GM19395 (cell line): ENCODE measurements around the gene METTL8.
"Not testable (repeated sequence)": the region's sequence is repeated elsewhere in the genome, so short reads cannot be mapped to it uniquely, and the experiment has no call there.

Experiments
- ATAC-seq: cut with Tn5 transposase; IDR thresholded peaks from one replicate; pipeline ENCODE4 v1.9.1; 2021; ENCODE audit warnings: mild to moderate bottlenecking, moderate library complexity; ENCODE audit not compliant: unreplicated experiment

Gene METTL8

DNA sequence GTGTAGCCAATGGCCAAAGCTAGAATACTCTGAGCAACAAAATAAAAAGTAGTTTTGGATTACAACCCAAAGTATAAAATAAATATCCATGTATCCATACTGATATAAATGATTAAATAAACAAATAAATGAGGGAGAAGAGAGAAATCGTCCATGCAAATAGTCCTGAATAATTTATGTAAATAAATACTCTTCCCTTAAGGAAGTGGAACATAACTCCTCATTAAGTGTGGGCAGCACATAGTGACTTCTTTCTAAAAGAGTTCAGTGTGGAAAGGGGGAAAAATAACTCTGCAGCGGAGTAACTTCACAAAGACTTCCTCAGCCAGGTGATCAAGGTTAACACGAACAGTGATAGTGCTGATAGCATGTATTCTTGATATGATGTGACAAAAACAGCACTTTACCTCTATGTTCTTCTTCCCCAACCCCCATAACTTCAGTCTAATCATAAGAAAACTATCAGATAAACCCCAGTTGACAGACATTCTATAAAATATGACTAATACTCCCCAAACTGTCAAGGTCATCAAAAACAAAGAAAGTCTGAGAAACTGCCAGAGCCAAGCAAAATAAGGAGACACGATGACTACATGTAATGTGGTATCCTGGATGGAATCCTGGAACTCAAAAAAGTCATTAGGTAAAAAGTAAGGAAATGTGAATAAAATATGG lies 30.7 kb downstream of the METTL8 start:
- no peak for ATAC-seq

GRCh38 chr2:171401947-171402346 lies 31.8 kb downstream of the METTL8 start:
- no peak for ATAC-seq

DNA sequence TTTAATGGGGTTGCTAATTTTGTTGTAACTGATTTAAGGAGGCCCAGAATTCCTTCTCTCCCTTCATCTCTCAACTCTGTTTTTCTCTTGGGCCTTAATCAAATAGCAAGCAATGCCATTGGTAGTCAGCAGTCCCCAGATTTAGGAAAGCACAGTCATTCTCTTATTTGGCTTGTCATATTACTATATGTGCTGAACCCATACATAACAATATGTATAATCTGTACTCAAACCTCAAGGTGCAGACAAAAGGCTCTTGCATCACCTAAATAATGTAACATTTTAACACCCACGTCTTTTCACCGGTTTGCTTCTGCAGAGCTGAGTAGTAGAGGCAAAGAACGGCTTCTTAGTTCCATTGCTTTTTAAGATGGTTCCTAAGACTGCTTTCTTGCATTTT lies 33.4 kb downstream of the METTL8 start:
- no peak for ATAC-seq

DNA sequence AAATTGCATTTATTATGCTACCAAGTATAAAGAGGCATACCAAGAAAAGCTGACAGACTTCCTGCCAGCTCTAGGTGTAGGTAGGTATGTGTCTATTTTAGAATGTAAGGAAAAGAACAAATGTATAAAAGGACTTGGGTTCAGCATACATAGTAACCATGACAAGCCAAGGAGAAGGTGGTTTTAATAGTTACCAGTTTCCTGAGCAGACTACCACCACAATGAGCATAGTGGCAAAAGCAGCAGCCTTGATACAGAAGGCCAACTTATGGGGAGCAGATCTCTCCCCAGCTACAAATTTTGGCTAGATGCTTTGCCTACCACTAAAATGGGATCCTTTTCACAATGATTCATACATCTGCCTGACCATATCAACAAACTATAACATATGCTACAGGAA lies 34.5 kb downstream of the METTL8 start:
- ATAC-seq = no peak

DNA sequence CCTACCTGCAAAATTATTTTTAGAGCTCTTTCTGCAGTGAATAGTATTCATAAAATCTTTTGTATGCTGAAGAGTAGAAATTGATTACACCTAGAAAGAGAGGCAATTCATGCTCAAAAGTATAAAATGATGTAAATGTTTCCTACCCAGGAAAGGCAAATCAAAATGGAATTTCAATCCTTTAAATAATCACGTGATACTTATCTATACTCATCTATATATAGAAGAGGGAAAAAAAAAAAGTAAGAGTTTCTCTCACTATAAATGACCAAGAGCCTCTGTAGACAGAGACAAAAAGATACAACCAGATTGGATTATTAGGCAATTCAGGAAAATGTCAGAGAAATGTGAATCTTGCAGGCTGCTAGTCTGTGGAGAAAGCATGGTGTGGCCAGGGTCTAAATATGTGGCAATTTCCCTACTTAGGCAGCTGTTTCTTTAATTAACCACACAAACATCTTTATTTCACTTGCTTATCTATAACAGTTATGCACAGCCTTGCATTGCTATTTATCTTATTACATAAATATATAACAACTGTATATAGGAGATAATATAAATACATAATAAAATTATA lies 39.5 kb downstream of the METTL8 start:
- no peak for ATAC-seq

GRCh38 chr2:171393487-171393886 lies 40.3 kb downstream of the METTL8 start:
- no peak for ATAC-seq

GRCh38 chr2:171391532-171391931 lies 42.3 kb downstream of the METTL8 start:
- no peak for ATAC-seq

- ATAC-seq = no peak
These were observed 42.8 kb downstream of the METTL8 start for GRCh38 chr2:171390941-171391516.

DNA sequence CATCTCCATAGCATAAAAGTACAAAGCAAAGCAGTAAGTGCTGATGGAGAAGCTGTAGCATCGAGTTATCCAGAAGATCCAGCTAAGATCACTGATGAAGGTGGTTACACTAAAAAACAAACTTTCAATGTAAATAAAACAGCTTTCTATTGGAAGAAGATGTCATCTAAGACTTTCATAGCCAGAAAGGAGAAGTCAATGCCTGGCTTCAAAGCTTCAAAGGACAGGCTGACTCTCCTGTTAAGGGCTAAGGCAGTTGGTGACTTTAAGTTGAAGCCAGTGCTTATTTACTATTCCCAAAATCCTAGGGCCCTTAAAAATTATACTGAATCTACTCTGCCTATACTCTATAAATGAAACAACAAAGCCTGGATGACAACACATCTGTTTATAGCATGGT lies 44.0 kb downstream of the METTL8 start:
- ATAC-seq = peak; percentile 30

DNA sequence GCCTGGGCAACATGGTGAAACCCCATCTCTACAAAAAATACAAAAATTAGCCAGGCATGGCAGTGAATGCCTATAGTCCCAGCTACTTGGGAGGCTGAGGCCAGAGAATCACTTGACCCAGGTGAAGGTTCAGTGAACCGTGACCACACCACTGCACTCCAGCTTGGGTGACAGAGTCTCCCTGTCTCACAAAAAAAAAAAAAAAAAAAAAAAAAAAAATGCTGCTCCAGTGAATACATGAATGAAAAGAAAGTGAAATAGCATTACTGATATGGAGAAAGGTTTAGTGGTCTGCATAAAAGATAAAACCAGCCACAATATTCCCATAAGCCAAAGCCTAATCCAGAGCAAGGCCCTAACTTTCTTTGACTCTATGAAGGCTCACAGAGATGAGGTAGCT lies 44.5 kb downstream of the METTL8 start:
- ATAC-seq = peak; percentile 65

DNA sequence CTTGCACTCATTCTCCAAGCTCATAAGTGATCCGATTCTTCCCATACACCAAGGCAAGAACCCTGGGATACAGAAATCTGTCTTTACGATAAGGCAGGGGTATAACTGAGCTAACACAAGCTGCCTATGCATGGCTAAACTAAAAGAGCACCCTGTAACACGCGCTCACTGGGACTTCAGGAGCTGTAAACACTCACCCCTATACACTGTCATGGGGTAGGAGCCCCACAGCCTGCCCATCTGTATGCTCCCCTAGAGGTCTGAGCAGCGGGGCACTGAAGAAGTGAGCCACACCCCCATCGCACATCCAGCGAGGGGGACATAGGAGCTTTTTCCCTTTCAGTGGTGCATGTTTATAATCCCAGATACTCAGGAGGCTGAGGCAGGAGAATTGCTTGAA lies 46.7 kb downstream of the METTL8 start:
- no peak for ATAC-seq

DNA sequence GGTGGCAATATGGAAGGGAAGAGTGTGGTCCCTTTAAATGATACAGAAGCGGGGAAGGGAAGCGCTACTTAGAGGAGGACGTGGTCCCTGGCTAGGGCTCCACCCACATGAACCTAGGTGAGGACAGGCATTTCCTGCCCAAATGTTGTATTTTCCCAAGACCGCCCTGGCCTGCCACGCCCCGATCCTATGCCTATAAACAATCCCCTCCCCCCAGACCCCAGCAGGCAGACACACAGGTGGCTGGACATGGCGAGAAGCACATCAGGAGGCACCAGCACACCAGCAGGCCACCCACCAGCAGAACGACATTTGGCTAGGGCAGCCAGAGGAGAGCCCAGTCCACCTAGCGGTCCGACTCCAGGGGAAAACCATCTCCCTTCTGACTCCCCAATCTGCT lies 47.2 kb downstream of the METTL8 start:
- no peak for ATAC-seq

- no peak for ATAC-seq
These were observed 50.7 kb downstream of the METTL8 start for GRCh38 chr2:171383134-171383533.

DNA sequence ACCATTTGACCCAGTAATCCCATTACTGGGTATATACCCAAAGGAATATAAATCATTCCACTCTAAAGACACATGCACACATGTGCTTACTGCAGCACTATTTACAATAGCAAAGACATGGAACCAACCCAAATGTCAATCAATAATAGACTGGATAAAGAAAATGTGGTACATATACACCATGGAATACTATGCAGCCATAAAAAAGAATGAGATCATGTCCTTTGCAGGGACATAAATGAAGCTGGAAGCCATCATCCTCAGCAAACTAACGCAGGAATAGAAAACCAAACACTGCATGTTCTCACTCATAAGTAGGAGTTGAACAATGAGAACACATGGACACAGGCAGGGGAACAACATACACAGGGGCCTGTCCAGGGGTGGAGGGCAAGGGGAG lies 51.6 kb downstream of the METTL8 start:
- not testable (repeated sequence) for ATAC-seq

GRCh38 chr2:171377852-171378251 lies 55.9 kb downstream of the METTL8 start:
- not testable (repeated sequence) for ATAC-seq

DNA sequence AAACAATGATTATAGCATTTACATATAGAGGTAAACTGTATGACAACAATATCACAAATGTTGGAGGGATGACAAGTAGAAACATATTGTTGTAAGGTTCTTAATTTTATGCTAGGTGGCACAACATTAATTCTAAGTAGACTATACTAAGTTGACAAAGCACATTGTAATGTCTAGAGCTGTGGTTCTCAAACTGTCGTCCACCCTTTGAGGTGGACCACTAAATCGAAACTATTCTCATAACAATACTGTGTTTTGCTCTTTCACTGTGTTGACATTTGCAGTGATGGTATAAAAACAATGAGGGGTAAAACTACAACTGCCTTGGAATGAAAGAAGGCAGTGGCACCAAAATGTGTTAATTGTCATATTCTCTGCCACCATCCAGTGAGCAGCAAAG lies 66.1 kb downstream of the METTL8 start:
- no peak for ATAC-seq

DNA sequence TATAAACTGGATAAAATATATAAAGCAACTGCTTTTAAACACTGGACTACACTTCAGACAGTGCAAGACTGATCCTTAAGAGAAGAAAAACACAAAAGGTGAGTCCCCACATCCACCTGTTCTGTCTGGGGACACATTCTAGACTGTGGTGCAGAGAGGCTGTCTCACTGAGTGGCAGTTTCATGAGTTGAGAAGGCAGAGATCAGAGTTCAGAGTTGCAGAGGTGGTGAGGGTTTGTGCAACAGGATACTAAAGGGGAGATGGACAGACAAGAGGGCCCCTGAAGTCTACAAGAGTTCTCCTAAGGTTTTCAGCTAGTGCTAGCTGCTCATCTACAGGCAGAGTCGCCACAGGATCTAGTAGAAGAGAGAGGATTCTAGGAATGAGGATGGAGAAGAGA lies 68.0 kb downstream of the METTL8 start:
- no peak for ATAC-seq

DNA sequence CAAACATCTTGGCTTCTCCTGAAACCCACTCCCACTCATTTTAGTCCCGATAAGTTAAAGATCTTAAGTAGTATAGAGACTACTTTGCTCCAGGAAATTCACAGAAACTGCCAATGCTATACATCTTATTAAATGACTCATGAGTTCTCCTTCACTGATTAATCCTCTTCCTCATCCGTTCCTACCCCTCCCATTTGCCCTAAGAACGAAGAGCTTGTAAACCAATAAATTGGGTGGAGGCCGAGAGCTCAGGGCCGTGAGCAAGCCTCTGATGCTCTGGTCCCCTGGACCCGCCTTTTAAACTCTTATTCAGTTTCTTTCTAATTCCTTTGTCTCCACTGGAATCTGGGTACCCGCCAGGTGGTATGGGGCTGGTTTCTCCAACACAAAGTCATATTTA lies 68.6 kb downstream of the METTL8 start:
- no peak for ATAC-seq

DNA sequence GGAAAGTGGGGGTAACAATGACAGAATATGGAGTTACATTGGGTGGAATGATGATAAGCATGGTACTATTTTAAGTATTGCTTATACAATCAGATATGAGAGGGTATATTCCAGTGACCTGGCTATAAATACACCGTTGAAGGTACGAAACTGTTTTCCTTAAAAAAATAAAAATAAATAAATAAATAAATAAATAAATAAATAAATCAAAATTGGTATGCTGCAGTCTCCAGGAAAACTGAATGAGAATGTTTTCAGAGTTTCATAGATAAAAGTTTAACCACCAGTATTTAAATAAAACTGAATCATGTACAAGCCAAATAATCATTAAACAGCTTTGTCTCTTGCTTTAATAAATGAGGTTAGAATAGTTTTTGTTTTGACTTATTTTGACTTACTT lies 71.4 kb downstream of the METTL8 start:
- no peak for ATAC-seq

DNA sequence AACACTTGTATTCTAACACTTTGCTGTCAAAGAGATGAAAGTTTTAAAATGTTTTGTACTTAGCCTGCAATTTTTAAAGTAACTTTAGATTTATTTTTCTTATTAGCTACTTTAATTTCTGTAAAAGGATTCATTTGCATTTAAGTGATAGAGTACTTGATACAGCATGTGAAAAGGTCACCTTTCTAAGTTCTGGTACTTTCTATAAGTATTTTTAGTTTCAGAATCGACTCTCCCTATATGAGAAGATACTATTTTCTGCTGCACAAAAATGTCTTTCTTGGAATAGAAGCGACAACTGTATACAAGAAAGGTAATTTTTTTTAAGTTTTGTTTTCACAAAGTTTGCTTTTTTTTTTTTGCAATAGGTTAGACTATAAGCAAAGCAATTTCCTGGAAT lies 72.9 kb downstream of the METTL8 start:
- no peak for ATAC-seq

DNA sequence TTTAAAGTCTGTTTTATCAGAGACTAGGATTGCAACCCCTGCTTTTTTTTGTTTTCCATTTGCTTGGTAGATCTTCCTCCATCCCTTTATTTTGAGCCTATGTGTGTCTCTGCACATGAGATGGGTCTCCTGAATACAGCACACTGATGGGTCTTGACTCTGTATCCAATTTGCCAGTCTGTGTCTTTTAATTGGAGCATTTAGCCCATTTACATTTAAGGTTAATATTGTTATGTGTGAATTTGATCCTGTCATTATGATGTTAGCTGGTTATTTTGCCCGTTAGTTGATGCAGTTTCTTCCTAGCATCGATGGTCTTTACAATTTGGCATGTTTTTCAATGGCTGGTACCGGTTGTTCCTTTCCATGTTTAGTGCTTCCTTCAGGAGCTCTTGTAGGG lies 80.0 kb downstream of the METTL8 start:
- ATAC-seq = not testable (repeated sequence)

DNA sequence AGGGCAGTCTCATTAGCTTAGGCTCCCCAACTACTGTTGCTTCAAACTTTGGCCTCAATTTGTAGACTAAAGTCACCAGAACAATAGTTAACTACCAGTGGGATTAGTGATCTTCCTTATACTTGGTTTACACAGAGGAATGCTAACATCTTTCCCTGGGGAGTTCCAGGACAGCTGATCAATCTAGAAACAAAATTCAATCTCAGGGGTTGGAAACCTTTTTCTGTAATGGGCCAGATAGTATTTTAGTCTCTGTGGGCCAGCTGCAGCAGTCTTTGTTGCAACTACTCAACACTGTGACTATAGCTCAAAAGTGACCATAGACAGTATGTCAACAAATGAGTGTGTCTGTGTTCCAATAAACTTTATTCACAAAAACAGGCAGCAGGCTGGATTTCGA lies 85.7 kb downstream of the METTL8 start:
- no peak for ATAC-seq

DNA sequence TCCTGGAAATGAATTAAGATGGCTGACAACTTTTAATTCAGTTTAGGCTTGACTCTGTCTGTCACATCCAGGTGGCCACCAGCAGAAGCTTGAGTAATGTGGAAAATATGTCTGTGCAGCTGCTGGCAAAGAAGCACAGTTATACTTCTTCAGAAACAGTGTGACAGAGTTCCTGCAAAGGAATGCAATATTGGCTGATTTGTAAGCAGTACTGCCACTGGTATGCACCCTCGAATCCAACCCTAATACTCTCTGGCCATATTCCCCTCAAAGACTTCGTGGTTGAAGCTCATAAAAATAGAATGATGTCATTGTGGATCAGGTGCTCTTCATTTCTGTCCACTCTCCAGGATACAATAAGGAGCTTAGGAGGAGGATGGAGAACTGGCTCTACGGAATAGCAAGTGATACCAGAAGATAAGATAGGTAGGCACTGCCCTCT lies 86.2 kb downstream of the METTL8 start:
- ATAC-seq = no peak
